GM21447 (cell line): ENCODE measurements around the gene PABPC4L.
"Not testable (repeated sequence)": the region's sequence is repeated elsewhere in the genome, so short reads cannot be mapped to it uniquely, and the experiment has no call there.

Source experiments
- ATAC-seq: cut with Tn5 transposase; IDR thresholded peaks from one replicate; pipeline ENCODE4 v1.9.1; 2021; ENCODE audit not compliant: unreplicated experiment

Gene PABPC4L

GRCh38 chr4:134201216-134202161 lies at the start of gene PABPC4L:
PABPC4L (minus strand) TSS chr4:134201789; CDS start chr4:134201019, 770 bp downstream.
- ATAC-seq = no peak

GRCh38 chr4:134251322-134251721 lies 49.7 kb upstream of the PABPC4L start:
- no peak for ATAC-seq

DNA sequence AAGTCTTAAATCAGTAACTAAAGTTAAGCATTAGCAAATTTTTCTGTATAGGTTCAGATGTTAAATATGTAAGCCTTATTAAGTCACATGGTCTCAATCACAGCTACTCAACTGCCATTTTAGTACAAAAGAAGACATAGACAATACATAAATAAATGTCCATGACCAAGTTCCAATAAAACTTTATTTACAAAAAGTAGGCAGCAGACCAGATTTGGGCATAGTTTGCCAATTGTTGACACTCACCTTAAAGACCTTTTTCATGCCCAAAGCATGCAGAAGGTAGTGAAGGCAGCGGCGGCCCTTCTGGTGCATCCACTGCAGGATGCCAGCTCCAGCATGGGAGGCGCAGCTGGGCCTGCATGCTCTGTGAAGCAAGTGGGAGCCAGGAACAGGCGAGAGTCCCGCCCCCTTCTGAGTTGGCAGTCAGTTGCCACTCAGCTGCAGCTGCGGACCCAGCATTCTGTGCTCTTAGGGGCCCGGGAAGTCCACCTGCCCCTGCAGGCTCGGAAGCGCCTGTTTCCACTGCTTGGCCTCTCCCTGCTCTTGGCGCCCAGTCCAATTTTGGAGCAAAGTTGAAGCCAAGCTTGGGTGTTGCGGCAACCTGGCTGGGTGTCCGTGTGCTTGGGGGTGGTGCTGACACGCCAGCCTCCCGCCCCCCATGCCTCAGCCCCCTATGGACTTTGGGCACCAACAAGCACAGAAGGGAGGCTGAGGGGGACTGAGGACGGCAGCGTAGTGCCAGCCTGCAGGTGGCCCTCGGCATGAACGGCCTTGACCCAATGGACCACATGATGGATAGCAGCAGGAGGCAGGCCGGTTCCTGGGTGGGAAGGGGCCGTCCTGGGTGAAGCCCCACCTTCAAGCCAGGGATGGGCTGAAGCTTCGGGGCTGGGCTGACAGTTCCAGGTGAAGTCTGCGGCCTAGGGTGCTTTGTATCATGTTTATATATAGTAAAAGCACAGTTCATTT lies 42.4 kb upstream of the PABPC4L start:
- ATAC-seq = no peak

DNA sequence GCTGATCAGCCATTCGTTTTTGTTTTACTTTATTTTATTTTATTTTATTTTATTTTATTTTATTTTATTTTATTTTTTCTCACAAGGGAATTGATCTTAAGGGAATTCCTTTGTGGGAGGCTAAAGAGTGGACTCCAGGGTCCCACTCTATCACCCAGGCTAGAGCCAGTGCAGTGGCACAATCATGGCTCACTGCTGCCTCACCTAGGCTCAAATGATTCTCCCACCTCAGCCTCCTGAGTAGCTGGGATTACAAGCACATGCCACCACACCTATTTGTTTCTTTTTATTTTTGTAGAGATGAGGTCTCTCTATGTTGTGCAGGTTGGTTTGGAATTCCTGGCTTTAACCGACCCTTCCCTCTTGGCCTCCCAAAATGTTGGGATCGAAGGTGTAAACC lies 17.5 kb upstream of the PABPC4L start:
- no peak for ATAC-seq

DNA sequence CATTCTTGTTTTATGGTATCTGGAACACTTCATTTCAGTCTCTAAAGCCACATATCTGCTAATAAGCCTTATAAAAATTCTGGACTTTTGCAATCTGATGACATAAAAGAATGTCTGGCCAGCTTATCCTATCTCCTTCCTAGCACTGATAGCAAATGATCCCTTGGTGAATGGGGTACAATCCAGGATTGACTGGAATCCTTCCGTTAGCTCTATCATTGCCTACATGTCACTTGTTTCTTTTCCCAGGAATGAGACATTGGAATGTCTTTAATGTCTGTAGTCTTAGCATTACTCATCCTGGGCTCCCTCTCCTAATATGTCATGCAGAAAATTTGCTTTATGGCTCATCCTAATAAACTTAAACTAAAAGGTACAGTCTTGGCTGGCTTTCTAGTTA lies 14.8 kb upstream of the PABPC4L start:
- ATAC-seq = no peak

GRCh38 chr4:134215620-134216344 lies 14.2 kb upstream of the PABPC4L start:
- ATAC-seq = no peak

DNA sequence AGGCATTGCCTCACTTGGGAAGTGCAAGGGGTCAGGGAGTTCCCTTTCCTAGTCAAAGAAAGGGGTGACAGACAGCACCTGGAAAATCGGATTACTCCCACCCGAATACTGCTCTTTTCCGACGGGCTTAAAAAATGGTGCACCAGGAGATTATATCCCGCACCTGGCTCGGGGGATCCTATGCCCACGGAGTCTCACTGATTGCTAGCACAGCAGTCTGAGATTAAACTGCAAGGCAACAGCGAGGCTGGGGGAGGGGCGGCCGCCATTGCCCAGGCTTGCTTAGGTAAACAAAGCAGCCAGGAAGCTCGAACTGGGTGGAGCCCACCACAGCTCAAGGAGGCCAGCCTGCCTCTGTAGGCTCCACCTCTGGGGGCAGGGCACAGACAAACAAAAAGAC lies 6.4 kb upstream of the PABPC4L start:
- not testable (repeated sequence) for ATAC-seq

DNA sequence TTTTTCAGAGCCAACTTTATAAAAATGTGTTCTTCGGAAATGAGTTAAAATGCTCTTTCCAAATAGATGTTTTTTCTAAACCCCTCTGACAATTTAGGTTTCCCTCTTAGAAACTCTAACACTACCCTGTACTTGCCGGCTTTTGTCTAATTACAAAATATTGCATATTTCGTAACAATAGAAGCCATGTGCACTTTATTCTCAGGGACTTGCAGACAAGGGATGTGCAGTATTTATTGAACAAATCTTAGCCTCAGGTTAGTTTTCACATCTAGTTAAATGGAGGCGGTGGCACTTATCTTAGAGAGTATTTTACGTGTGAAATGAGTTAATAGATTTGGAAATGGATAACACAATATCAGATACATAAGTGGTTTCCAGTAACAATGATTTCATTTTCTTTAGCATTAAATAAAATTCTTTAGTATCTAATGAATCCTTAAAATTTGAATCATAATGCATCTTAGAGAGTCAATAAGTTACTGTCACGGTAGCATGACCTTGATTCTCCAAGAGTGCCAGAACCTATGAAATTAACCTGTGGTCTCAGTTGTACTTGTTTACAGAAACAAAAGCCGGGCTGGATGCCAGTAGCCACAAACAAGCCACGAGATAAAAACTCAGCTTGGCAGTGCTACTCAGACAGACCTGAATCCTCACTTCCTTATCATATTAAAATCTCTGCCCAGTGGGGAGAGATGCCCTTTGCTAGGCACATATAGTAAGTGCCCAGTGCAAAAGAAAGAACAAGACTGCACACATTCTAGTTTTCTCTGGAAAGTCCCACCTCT lies 772 bp upstream of the PABPC4L start:
- ATAC-seq = no peak

DNA sequence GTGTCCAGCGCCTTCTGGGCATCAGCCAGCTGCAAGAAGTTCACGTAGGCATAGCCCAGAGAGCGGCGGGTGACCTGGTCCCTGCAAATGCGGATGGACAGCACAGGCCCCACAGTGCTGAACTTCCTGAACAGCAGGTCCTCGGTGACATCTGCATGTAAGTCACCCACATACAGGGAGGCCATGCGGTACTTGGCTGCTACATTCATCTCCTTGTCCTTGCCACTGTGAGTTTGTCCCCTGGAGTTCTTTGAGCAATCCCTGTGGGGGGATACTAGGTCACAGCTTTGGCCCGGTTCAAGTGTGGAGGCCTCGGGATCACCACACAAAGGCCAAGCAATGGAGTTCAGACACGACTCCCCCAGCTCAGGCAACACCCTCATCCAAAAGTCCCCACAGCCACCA lies 776 bp downstream of the PABPC4L start:
- ATAC-seq = no peak

- no peak for ATAC-seq
These were observed 11.6 kb downstream of the PABPC4L start for GRCh38 chr4:134189949-134190348.

DNA sequence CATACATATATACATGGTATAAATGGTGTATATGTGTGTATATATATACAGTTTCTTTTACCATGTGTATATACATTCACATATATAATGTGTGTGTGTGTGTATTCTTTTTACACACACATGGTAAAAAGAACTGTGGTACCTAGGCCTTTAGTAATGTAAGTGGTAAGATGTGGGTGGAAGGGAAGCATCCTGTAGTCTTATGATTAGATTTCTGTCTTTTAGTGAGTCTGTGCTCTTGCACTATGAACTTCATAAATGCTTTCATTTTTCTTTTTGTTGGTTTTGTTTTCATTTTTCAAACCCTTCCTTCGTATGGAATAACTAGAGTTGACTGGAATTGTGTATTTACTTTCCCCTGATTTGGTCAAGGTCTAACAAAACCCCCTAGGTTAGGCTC lies 12.1 kb downstream of the PABPC4L start:
- no peak for ATAC-seq

- ATAC-seq = no peak
These were observed 22.9 kb downstream of the PABPC4L start for GRCh38 chr4:134178706-134179105.

DNA sequence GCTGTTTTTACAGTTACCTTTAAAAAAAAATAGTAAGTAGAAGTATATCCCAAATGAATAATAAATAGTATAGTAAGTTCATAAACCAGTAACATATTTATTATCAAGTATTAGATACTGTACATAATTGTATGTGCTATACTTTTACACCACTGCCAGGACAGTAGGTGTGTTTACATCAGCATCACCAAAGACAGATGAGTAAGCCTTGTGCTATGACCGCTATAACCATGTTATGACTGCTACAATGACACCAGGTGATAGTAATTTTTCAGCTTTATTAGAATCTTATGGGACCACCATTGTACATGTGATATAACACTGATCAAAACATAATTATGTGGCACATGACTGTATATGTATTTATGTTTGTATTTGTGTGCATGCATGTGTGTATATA lies 27.3 kb downstream of the PABPC4L start:
- ATAC-seq = no peak

GRCh38 chr4:134160211-134160610 lies 41.4 kb downstream of the PABPC4L start:
- no peak for ATAC-seq

GRCh38 chr4:134154097-134154496 lies 47.5 kb downstream of the PABPC4L start:
- ATAC-seq = no peak

GRCh38 chr4:134147941-134148340 lies 53.6 kb downstream of the PABPC4L start:
- ATAC-seq = no peak
